HG02610 (cell line): ENCODE results near the gene PTPRT.

Experiments used
- ATAC-seq: cut with Tn5 transposase; IDR thresholded peaks from one replicate; pipeline ENCODE4 v1.9.1; 2021; ENCODE audit warnings: mild to moderate bottlenecking, moderate library complexity; ENCODE audit not compliant: unreplicated experiment

PTPRT gene

GRCh38 chr20:43189554-43190331 is at the start of gene PTPRT:
TSS of gene PTPRT (minus strand) at chr20:43189906. CDS start at chr20:43189733, 173 bp downstream.
- no peak for ATAC-seq

DNA sequence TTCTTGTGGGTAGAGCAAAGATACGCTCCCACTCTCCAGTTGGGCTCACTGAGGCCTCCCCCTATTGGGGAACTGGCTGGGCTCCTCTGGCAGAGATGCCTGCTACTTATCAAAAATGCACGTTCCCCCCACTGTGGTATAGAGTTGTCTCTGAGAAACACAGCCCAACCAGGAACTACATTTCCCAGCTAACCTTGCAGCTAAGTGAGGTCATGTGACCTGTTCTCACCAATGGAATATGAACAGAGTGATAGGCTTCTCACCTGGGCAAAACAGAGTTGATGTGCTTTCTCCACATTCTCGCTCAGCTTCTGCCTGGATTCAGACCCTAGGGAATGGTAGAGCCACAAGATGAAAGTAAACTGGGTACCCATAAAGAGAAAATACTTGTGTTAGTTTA is 49.1 kb upstream of the PTPRT start:
- ATAC-seq, result no peak

DNA sequence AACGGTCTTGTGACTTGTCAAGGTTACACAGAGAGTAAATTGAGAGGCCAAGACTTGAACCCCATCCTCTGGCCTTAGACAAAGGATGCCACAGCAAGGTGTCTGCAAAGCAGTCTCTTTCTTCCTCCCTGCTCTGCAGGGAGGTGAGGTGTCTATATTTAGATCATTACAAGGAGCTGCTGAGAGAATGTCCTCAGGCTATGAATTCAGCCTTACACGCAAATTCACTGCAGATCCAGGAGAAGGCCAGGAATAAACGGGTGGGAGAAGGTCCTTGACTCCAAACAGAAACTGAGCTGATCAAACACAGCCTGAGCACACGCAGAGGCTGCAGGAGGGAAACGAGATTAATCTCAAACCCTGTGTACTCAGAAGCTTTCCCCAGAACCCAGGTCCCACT is 48.6 kb upstream of the PTPRT start:
- ATAC-seq, result no peak

DNA sequence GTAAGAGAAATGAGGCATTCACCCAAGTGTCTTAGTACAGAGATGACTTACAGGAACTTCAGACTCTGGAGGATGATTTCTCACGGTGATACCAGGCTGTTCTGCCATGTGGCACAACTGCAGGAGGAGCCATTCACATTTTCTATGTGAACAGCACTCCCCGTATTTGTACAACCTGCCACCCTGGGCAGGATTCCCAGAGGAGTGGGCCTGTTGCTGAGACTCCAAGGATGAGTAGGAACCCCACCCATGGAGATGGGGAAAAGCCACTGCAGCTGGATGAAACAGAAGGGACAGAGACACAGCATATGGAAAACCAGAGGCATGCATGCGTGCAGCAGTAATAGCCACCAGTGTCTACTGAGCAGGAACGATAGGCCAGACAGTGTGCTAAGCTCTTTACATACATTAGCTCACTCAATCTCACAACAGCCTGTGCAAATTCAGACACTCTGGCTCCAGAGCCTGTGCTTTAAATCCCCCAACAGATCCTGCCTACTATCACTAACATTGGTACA is 48.0 kb upstream of the PTPRT start:
- no peak for ATAC-seq

DNA sequence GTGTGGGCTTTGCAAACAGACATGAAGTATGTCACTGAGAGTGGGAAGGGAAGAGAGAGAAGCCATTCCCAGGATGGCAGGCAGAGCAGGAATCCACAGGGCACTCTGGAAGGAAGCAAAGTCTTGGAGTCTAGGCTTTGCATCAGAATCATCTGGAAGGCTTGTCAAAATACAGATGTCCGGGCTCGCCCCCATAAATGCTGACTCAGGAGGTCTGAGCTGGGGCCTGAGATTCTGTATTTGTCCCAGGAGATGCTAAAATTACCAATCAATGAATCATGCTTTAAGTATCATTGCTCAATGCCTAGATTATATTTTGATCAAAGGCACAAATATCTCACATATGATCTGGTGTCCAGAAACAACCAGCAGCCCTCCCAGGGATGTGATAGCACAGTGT is 46.3 kb upstream of the PTPRT start:
- ATAC-seq, result no peak

DNA sequence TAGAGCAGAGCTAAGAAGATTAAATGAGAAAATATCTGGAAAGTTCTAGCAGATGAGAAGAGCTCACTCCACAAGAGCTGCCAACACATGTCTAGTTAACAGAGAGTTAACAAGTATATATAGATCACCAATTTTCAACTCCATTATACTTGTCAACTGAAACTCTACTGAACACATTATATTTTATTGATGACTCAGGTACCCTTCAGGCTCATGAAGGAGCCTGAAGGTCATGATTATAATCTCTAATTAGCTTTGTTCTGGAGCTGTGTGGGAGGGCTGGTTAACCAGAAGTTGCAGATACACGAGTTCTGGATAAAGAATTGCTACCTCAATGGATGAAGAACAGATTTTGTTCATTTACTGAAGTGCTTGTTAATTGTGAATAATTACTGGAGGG is 42.1 kb upstream of the PTPRT start:
- no peak for ATAC-seq

DNA sequence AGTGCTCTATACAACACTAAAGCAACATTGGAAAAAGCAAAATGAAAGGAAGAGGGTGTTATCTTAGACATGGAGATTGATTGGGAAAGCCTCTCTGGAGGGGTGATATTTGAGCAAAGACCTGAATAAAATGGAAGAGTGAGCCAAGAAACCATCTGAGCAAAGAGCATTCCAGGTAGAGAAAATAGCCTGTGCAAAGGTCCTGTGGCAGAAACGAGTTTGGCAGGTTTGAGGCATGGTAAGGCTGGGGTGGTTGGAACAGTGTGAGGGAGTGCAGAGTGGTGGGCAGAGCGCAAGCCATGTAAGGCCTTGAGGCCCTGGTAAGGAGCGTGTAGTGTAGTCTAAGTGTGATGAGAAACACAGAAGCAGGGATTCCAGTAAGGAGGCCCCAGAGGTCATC is 40.0 kb upstream of the PTPRT start:
- no peak for ATAC-seq

DNA sequence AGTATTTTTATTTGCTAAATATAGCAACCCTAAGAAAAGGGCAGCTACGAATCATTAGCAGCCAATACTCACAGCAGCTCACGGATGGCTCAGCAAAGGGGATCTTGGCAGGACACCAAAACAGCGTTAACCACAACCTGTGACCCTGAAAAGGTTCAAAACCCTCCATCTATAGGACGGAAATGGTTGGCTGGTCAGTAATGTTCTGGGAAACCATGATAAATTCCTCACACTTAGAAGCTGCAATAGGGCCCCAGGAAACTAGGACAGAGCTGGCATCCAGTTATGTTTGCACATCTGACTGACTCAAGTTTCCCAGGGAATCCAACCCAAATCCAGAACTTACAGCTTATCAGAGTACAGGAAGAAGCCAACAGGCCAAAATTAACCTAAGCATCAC is 30.9 kb upstream of the PTPRT start:
- ATAC-seq, result no peak

- no peak for ATAC-seq
Observed at GRCh38 chr20:43210901-43211300, 21.2 kb upstream of the PTPRT start.

DNA sequence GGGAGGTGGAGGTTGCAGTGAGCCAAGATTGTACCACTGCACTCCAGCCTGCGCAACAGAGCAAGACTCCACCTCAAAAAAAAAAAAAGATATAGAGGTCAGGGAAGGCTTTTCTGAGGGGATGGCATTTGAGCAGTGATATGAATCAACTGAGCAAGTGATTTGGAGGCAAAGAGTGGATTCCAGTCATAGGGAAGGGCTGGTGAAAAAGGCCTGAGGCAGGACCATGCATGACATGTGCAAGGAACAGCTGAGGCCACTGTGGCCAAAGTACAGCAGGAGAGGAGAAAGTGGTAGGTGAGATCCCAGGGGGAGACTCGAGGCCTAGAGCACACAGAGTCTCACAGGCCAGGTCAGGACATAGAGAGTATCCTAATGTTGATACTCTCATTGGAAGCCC is 20.1 kb upstream of the PTPRT start:
- no peak for ATAC-seq

GRCh38 chr20:43205699-43206098 is 16.0 kb upstream of the PTPRT start:
- ATAC-seq, result no peak

- ATAC-seq, result no peak
Observed at GRCh38 chr20:43202100-43202499, 12.4 kb upstream of the PTPRT start.

DNA sequence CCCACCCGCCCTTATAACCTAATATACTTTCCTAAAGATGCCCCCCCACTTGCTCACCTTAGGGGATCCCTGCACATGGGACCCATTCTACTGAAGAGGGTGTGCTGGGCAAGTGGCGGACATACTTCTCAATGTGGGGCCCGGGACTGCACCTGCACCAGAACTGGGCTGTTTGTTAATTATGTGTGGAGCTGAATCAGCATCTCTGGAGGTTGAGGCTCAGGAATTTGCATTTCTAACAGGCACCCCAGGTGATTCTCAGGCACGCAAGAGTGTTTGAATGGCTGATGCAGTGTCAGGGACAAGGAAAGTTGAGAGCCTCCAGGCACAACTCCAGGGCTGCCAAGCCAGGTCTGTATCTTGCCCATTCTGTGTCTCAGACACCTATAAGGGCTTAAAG is 8.9 kb upstream of the PTPRT start:
- ATAC-seq, result no peak

DNA sequence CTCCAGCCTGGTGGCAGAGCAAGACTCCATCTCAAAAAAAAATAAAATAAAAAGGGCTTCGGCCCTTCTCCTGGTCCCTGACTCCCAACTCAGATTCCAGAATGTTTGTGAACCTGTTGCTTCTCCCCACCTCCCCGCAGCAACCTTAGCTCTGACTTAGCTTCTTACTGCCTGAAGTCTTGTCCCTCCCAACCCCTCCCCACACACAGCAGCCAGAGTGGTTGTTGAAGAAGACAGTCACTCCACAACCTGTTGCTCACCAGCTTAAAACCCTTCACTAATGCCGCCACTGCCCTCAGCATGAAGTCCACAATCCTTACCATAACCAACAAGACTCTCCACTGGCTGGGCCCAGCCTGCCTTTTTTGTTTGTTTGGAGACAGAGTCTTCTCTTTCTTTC is 6.5 kb upstream of the PTPRT start:
- ATAC-seq, result no peak

DNA sequence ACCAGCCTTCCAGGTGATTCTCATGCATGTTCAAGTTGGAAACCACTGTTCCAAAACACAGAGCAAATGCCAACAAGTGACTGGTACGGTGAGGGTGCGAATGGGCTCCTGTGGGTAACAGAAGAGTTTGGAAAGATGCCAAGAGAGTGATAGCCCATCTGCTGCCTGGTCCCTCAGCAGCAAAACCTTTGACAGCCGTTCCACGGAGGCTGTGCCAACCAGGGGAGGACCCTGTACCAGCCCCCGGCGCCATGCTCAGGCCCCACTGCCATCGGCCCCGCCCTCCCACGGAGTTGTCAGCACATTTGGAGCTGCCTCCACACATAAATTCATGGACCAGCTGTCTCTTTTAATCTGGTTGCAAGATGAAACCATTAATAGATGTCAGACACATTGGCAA is 4.4 kb upstream of the PTPRT start:
- no peak for ATAC-seq

DNA sequence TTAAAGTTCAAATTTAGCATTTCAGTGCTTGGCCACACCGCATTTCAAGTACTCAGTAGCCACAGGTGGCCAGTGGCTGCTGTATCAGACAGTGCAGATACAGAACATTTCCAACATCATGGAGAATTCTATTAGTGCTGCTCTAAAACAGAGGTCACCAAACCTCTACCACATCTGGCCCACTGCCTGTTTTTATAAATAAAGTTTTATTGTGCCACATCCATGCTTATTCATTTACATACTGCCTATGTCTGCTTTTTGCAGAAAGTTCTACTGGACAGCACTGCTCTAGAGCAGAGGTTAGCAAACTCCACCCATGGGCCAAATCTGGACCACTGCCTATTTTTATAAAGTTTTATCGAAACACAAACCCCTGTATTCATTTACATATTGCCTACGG is 3.7 kb upstream of the PTPRT start:
- ATAC-seq, result no peak

DNA sequence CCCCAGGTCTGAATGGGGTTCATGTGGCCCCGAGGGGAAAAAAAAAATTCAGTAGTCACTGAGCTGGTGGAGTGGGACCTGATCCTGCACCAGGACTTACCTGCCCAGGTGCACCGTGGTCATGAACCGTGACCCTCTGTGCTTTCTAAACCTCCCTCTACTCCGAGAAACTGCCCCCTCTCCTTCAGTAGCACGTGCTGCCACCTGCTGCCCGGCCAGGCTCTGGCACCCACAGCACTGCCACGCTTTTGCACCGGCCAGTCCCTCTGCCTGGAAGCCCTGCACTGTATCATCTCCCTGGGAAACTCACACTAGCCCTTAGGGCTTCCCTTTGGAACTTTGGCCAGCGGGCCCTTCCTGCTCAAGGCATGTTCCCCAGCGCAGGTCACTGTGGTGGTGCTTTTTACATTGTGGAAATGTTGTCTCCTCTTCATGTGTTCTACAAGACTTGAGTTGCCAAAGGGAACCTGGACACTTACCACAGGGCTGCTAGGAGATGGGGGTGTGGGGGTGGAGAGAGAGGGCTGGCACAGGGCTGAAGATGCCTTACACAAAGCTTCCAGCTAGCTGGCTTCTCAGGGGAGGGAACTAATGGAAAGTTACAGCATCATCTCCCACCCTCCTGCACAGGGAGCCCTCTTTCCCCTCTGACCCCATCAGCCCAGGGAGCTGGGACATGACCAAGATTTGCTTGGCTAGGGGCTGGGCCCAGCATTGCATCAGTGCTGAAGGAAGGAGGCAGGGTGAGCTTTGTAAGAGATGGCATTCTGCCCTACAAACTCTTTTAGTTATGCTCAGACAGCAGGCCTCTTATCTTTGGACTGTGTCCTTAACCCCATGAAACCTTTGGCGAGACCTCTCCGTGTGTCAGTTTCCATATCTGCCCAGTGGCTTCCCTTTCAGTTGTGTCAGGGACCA is 2.5 kb upstream of the PTPRT start:
- ATAC-seq, result no peak

- no peak for ATAC-seq
Observed at GRCh38 chr20:43191143-43191542, 1.4 kb upstream of the PTPRT start.

DNA sequence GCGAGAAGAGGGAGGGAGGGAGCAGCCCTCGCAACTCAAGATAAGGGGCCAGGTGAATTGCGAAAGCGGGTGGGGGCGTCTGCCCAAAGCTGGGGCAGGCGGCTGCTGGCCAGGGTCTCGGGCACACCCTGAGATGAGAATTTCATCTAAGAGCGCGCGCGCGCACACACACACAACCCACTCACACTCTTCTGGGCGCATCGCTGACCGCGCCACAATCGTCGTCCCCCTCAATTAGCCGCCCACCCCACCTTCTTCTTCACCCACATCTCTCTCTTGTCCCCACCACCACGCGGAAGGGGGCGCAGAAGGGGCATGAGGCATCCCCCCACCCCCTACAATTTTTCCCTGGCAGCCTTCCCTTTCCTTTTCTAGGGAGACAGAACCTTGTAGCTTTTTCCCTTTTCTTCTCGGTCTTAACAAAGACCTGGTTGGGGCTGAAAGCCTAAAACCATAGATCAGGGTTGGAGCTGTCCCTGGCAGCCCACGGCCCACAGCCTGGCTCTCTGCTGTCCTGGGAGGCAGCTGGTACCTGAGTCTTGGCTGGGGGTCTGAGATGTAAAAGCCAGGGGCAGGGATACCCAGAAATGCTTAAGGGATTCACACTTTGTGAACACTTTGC is 737 bp upstream of the PTPRT start:
- ATAC-seq, result no peak

DNA sequence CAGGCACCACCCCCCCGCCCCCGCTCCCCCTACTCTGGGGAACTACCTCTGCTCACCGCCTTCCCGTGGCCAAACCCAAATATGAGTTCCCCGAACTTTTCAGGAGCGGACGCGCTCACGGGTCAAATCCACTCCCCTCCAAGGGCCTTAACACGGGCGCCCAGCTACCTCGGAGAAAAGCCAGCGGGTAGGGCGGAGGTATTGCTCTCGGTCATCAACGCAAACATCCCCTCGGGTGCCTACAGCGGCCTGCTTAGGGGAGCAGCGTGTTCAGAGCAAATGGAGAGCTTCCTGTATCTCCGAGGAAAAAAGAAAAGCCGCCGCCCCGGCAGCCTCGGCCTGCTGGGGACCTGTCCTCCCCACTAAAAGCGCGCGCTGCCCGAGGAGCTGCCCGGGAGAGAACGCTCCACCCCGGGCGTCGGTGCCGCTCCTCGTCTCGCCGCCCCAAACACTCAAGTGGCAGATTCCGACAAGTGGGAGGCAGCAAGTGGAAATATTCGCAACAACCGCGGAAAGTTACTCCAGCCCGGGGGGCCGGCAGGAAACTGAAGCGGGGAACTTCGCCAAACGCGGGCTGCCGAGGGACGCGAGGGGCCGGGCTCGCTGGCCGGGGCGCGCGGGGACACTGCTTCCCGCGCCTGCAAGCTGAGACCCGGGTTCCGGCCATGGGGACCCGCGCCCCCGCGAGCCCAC is 699 bp downstream of the PTPRT start:
- no peak for ATAC-seq

GRCh38 chr20:43188234-43188653 is 1.5 kb downstream of the PTPRT start:
- no peak for ATAC-seq
